ENCODE data around the gene PPTC7.

The PPTC7 gene, protein sequence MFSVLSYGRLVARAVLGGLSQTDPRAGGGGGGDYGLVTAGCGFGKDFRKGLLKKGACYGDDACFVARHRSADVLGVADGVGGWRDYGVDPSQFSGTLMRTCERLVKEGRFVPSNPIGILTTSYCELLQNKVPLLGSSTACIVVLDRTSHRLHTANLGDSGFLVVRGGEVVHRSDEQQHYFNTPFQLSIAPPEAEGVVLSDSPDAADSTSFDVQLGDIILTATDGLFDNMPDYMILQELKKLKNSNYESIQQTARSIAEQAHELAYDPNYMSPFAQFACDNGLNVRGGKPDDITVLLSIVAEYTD

DNA sequence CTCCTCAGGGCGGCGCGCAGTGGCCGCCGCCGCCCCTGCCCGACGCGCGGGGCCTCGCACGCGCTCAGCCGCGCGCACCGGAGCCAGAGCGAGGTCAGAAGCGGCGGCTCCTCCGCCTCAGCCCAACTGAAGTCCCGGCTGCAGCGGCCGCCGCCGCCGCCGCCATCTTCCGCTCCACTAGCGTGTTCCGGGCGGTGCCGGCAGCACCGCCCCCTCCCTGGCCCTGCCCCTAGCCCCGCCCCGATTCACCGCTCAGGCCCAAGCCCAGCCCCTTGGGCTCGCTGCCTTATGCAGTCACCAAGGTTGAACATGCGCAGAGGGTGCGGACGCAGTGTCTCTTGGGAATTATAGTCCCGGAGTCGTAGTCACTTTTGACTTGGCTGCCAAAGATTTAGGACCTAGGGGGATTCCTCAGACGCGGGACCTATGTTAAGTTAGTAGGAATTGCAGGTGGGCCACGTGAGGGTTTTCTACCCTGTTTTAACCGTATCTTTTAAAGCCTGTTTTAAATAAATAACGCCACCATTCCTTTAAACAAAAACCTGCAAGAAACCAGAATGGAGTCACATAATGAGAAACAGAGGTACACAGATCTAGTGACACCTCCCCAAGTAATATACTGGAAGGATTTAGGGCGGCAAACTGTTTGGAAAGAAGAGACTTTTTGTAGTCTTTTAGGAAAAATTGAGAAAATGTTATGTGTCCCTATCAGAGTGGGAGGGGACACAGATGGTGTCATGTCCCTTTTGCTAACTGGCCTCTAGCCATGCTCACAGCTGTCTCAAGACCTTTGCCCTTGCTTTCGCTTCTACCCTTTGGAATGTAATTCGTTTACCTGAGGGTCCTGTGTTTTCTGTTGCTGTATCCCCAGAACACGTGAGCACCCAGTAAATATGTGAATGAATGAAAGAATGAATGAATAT lies at the start of gene PPTC7:
Gene PPTC7 (minus strand): TSS at position 182 of the 923 bp plus-strand sequence. CDS start 287 bp downstream, outside the sequence.
- peak; percentile 96 for ATAC-seq
- TF ChIP-seq ZC3H10 (CRISPR knock-in tag; IDR thresholded peaks at IDR 0.05) = no peak

DNA sequence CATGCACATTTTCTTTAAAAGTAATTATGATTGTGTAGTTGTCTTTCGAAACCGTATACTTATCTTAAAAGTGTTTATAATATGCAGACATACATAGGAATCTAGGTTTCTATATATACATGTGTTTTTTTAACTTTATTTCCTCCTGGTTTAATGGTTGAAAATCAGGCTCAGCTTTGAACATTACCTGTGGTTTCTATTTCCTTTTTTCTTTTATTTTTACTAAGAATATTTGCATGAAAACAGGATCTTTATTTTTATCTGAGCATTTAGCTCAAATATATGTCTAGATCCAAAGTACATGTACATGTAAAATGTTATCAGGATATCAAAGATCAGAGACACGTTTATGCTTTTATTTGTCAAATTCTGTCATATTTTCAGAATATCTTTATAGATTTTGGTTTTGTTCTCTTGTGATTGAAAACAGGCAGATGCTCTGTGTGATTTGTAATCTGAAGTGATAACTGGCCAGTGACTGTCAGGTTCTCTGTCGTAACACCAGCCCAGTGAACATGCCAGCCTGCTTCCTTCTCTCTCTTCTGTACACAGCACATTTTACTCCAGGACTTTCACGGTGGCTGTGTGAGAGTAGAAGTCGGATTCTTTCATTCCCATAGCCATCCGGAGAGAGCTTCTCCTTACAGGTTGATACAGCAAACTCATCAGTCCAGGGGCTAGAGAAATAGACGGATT lies 44.5 kb upstream of the PPTC7 start:
- no peak for ATAC-seq
- TF ChIP-seq ZFP3 (CRISPR knock-in tag; IDR thresholded peaks at IDR 0.05) (no peak), RARB (CRISPR knock-in tag; IDR thresholded peaks at IDR 0.05) (no peak), CSDC2 (CRISPR knock-in tag; IDR thresholded peaks at IDR 0.05) (no peak), SNAI2 (CRISPR knock-in tag; IDR thresholded peaks at IDR 0.05) (no peak), PPARA (CRISPR knock-in tag; IDR thresholded peaks at IDR 0.05; ENCODE audit: borderline replicate concordance) (no peak), BACH2 (CRISPR knock-in tag; IDR thresholded peaks at IDR 0.05; ENCODE audit: borderline replicate concordance) (no peak), TCF4 (CRISPR knock-in tag; IDR thresholded peaks at IDR 0.05; ENCODE audit: borderline replicate concordance) (no peak)
- TF ChIP-seq, protein P1, sequence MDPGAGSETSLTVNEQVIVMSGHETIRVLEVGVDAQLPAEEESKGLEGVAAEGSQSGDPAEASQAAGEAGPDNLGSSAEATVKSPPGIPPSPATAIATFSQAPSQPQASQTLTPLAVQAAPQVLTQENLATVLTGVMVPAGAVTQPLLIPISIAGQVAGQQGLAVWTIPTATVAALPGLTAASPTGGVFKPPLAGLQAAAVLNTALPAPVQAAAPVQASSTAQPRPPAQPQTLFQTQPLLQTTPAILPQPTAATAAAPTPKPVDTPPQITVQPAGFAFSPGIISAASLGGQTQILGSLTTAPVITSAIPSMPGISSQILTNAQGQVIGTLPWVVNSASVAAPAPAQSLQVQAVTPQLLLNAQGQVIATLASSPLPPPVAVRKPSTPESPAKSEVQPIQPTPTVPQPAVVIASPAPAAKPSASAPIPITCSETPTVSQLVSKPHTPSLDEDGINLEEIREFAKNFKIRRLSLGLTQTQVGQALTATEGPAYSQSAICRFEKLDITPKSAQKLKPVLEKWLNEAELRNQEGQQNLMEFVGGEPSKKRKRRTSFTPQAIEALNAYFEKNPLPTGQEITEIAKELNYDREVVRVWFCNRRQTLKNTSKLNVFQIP (CRISPR knock-in tag; IDR thresholded peaks at IDR 0.05; ENCODE audit: borderline replicate concordance, low read depth) = no peak
- TF ChIP-seq, protein P2, sequence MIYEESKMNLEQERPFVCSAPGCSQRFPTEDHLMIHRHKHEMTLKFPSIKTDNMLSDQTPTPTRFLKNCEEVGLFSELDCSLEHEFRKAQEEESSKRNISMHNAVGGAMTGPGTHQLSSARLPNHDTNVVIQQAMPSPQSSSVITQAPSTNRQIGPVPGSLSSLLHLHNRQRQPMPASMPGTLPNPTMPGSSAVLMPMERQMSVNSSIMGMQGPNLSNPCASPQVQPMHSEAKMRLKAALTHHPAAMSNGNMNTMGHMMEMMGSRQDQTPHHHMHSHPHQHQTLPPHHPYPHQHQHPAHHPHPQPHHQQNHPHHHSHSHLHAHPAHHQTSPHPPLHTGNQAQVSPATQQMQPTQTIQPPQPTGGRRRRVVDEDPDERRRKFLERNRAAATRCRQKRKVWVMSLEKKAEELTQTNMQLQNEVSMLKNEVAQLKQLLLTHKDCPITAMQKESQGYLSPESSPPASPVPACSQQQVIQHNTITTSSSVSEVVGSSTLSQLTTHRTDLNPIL (CRISPR knock-in tag; IDR thresholded peaks at IDR 0.05; ENCODE audit: low read depth) = no peak

DNA sequence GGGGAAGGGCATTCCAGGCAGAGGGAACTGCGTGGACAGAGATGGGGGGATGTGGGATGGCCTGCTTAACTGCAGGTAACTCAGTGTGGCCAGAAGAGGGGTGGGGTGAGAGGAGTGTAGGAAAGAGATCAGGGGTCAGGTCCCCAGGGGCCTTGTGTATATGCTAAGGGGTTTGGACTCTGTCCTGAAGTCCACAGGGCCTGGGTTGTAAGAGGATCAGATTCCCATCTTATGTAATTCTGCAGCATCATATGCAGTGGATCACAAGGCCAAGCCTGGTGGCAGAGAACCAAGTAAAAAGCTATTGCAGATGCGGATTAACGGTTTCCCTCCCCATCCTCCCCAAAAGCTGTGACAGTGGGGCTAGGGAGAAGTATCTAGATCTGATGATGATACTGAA lies 39.5 kb upstream of the PPTC7 start:
- TF ChIP-seq CSDC2 (CRISPR knock-in tag; IDR thresholded peaks at IDR 0.05) = no peak
- no peak for TF ChIP-seq ARNTL (CRISPR knock-in tag; IDR thresholded peaks at IDR 0.05; ENCODE audit: borderline replicate concordance, low read depth)
- no peak for TF ChIP-seq ZNF8 (CRISPR knock-in tag; IDR thresholded peaks at IDR 0.05)
- TF ChIP-seq, protein P2 (CRISPR knock-in tag; IDR thresholded peaks at IDR 0.05; ENCODE audit: low read depth) = no peak
- no peak for TF ChIP-seq BACH2 (CRISPR knock-in tag; IDR thresholded peaks at IDR 0.05; ENCODE audit: borderline replicate concordance)
- no peak for TF ChIP-seq PPARA (CRISPR knock-in tag; IDR thresholded peaks at IDR 0.05; ENCODE audit: borderline replicate concordance)
- TF ChIP-seq SNAI2 (CRISPR knock-in tag; IDR thresholded peaks at IDR 0.05) = no peak
- no peak for TF ChIP-seq ZFP30 (CRISPR knock-in tag; IDR thresholded peaks at IDR 0.05)
- TF ChIP-seq, protein P3, sequence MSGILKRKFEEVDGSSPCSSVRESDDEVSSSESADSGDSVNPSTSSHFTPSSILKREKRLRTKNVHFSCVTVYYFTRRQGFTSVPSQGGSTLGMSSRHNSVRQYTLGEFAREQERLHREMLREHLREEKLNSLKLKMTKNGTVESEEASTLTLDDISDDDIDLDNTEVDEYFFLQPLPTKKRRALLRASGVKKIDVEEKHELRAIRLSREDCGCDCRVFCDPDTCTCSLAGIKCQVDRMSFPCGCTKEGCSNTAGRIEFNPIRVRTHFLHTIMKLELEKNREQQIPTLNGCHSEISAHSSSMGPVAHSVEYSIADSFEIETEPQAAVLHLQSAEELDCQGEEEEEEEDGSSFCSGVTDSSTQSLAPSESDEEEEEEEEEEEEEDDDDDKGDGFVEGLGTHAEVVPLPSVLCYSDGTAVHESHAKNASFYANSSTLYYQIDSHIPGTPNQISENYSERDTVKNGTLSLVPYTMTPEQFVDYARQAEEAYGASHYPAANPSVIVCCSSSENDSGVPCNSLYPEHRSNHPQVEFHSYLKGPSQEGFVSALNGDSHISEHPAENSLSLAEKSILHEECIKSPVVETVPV (CRISPR knock-in tag; IDR thresholded peaks at IDR 0.05) = no peak
- TF ChIP-seq OSR1 (CRISPR knock-in tag; IDR thresholded peaks at IDR 0.05) = no peak
- no peak for TF ChIP-seq TCF4 (CRISPR knock-in tag; IDR thresholded peaks at IDR 0.05; ENCODE audit: borderline replicate concordance)
- TF ChIP-seq ZC3H10 (CRISPR knock-in tag; IDR thresholded peaks at IDR 0.05) = no peak
- TF ChIP-seq, protein P4, sequence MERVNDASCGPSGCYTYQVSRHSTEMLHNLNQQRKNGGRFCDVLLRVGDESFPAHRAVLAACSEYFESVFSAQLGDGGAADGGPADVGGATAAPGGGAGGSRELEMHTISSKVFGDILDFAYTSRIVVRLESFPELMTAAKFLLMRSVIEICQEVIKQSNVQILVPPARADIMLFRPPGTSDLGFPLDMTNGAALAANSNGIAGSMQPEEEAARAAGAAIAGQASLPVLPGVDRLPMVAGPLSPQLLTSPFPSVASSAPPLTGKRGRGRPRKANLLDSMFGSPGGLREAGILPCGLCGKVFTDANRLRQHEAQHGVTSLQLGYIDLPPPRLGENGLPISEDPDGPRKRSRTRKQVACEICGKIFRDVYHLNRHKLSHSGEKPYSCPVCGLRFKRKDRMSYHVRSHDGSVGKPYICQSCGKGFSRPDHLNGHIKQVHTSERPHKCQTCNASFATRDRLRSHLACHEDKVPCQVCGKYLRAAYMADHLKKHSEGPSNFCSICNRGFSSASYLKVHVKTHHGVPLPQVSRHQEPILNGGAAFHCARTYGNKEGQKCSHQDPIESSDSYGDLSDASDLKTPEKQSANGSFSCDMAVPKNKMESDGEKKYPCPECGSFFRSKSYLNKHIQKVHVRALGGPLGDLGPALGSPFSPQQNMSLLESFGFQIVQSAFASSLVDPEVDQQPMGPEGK (CRISPR knock-in tag; IDR thresholded peaks at IDR 0.05; ENCODE audit: borderline replicate concordance) = no peak
- ATAC-seq = no peak

Data from SK-N-SH treated with all-trans-retinoic acid at 6 μM for 48 hours (cell line).